ENCODE measurements around the gene ZNF491.
"Not testable (repeated sequence)": the region's sequence is repeated elsewhere in the genome, so short reads cannot be mapped to it uniquely, and the experiment has no call there.

DNA sequence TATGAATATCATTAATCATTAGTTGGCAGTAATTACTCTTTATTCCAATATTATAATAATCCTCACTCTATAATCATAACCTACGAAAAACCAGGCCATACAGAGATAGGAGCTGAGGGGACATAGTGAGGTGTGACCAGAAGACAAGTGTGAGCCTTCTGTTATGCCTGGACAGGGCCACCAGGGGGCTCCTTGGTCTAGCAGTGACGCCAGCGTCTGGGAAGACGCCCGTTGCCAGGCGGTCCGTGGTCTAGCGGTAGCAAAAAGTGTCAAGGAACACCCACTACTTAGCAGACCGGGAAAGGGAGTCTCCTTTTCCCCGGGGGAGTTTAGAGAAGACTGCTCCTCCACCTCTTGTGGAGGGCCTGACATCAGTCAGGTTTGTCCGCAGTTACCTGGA, 26.8 kb upstream of the ZNF491 start:
- TF ChIP-seq SRF (CRISPR knock-in tag; IDR thresholded peaks at IDR 0.05); NR2C2 (CRISPR knock-in tag; IDR thresholded peaks at IDR 0.05); NR2C2 (tag; IDR thresholded peaks at IDR 0.05); GABPA (tag; conservative IDR thresholded peaks at IDR 0.05; ENCODE audit: low read depth); SMC3 (conservative IDR thresholded peaks at IDR 0.05; ENCODE audit: insufficient read depth, low read depth, low read length): not testable (repeated sequence)
- TF ChIP-seq, protein P1, sequence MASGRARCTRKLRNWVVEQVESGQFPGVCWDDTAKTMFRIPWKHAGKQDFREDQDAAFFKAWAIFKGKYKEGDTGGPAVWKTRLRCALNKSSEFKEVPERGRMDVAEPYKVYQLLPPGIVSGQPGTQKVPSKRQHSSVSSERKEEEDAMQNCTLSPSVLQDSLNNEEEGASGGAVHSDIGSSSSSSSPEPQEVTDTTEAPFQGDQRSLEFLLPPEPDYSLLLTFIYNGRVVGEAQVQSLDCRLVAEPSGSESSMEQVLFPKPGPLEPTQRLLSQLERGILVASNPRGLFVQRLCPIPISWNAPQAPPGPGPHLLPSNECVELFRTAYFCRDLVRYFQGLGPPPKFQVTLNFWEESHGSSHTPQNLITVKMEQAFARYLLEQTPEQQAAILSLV (tag; IDR thresholded peaks at IDR 0.05) = not testable (repeated sequence)

All from K562 (cell line).